ENCODE measurements around the gene SMC3. TPM values are rescaled to one million over a fixed set of nuclear protein-coding genes. Genes with fewer than 3 reads are reported as not detected.

SMC3 gene
- total RNA-seq, 6 experiments from 2014 or later, result 9.9 to 14.0 (median 11.9) TPM

GRCh38 chr10:110641256-110641655, 73.8 kb downstream of the SMC3 start:
- Histone ChIP-seq H3K27ac (no peak overlapping the region), H3K4me1 (peaks cover 0 to 16% (median 3%) of the 10 kb centered on the region in 4 donors), H3K27me3 (peaks cover under 1 to 36% of the 10 kb centered on the region in 2 donors), H3K36me3 (no peaks in the 10 kb centered on the region), H3K9me3 (no peaks in the 10 kb centered on the region), H3K4me3 (no peak overlapping the region)
- ATAC-seq (no peak), DNase-seq (no peak)
- intact Hi-C loops (cut with DNase I), result no loop called here
- TF ChIP-seq CTCF (IDR thresholded peaks at IDR 0.05) (no peak), POLR2A (IDR thresholded peaks at IDR 0.05) (no peak)
- WGBS (ENCODE audit: insufficient coverage, low coverage, low lambda C conversion rate, missing lambda C conversion rate), result 18% methylated on average over 5 of the region's 5 CpGs

- no peaks in the 10 kb centered on the region for H3K36me3 ChIP-seq
- no peak overlapping the region for H3K4me3 ChIP-seq
- DNase-seq, result no peak
- H3K4me1 ChIP-seq, result peaks cover 0 to 16% (median 3%) of the 10 kb centered on the region in 4 donors
- no peak overlapping the region for H3K27ac ChIP-seq
- 27% methylated on average over 14 of the region's 14 CpGs for WGBS (ENCODE audit: insufficient coverage, low coverage, low lambda C conversion rate, missing lambda C conversion rate)
- intact Hi-C loops (cut with DNase I), result no loop called here
- H3K27me3 ChIP-seq, result peaks cover 6 to 38% of the 10 kb centered on the region in 2 donors
- no peak for TF ChIP-seq POLR2A (IDR thresholded peaks at IDR 0.05)
- no peak for TF ChIP-seq CTCF (IDR thresholded peaks at IDR 0.05)
- ATAC-seq, result no peak
- H3K9me3 ChIP-seq, result no peaks in the 10 kb centered on the region
Measured at GRCh38 chr10:110642204-110643034, 74.9 kb downstream of the SMC3 start.

GRCh38 chr10:110643035-110643652, 75.6 kb downstream of the SMC3 start:
- no peak for TF ChIP-seq CTCF (IDR thresholded peaks at IDR 0.05)
- TF ChIP-seq POLR2A (IDR thresholded peaks at IDR 0.05), result no peak
- 4% methylated on average over 35 of the region's 40 CpGs for WGBS (ENCODE audit: insufficient coverage, low coverage, low lambda C conversion rate, missing lambda C conversion rate)
- Histone ChIP-seq H3K9me3 (no peaks in the 10 kb centered on the region), H3K4me1 (peaks cover 0 to 16% (median 3%) of the 10 kb centered on the region in 4 donors), H3K4me3 (peak overlapping the region; percentile 43 to 57 (median 47)), H3K27me3 (peaks cover 6 to 38% of the 10 kb centered on the region in 2 donors), H3K27ac (no peak overlapping the region), H3K36me3 (no peaks in the 10 kb centered on the region)
- DNase-seq (no peak), ATAC-seq (peak; percentile 20 to 47 (median 33))
- intact Hi-C loops (cut with DNase I), result no loop called here

GRCh38 chr10:110643653-110644597, 76.4 kb downstream of the SMC3 start, which contains the start of gene RBM20:
Gene RBM20 (plus strand): TSS chr10:110644336. CDS start chr10:110644455, 119 bp downstream.
- TF ChIP-seq POLR2A (IDR thresholded peaks at IDR 0.05) (no peak), CTCF (IDR thresholded peaks at IDR 0.05) (no peak)
- Histone ChIP-seq H3K27ac (no peak within 1 kb of the TSS), H3K27me3 (peaks cover 6 to 38% of the 10 kb centered on the region in 2 donors), H3K4me3 (peak within 1 kb of the TSS; percentile 43 to 57 (median 47)), H3K9me3 (no peaks in the 10 kb centered on the region), H3K4me1 (peaks cover 0 to 16% (median 3%) of the 10 kb centered on the region in 4 donors), H3K36me3 (no peaks in the 10 kb centered on the region)
- WGBS (ENCODE audit: insufficient coverage, low coverage, low lambda C conversion rate, missing lambda C conversion rate), result 0% methylated on average over 11 of the region's 106 CpGs
- peak; percentile 75 to 93 (median 86) for ATAC-seq
- DNase-seq, result peak; percentile 36 to 63 (median 58)
- intact Hi-C loops (cut with DNase I), result no loop called here

Data from right lobe of liver (tissue), 6 donors.